ENCODE measurements around the gene COPS4.

DNA sequence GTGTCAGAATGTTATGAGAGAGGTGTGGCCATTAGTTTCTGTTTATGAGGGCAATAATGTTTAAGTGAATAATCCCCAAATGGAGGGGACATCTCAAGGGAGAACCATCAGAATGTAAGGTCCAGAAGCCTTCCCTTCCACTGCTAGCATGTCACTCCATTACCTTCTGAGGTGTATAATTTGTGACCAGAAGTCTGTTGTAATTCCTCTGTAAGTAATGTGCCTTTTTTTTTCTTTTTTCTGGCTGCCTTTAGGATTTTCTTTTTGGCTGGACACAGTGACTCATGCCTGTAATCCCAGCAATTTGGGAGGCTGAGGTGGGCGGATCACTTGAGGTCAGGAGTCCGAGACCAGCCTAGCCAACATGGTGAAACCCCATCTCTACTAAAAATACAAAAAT is 10.8 kb upstream of the COPS4 start:
- TF ChIP-seq, protein P1, sequence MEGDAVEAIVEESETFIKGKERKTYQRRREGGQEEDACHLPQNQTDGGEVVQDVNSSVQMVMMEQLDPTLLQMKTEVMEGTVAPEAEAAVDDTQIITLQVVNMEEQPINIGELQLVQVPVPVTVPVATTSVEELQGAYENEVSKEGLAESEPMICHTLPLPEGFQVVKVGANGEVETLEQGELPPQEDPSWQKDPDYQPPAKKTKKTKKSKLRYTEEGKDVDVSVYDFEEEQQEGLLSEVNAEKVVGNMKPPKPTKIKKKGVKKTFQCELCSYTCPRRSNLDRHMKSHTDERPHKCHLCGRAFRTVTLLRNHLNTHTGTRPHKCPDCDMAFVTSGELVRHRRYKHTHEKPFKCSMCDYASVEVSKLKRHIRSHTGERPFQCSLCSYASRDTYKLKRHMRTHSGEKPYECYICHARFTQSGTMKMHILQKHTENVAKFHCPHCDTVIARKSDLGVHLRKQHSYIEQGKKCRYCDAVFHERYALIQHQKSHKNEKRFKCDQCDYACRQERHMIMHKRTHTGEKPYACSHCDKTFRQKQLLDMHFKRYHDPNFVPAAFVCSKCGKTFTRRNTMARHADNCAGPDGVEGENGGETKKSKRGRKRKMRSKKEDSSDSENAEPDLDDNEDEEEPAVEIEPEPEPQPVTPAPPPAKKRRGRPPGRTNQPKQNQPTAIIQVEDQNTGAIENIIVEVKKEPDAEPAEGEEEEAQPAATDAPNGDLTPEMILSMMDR (IDR thresholded peaks at IDR 0.05): no peak
- no peak for TF ChIP-seq POLR2A (IDR thresholded peaks at IDR 0.05)

All from adrenal gland (tissue), 5 donors.